Gastroesophageal sphincter (tissue), 3 donors: ENCODE results near the gene CDYL.

Experiments
- EP300 ChIP-seq: sonication (generic); formaldehyde crosslinking; IDR thresholded peaks from one replicate; pipeline ENCODE4 v1.6.1; 2017; ENCODE audit warnings: antibody characterized with exemption, mild to moderate bottlenecking
- POLR2A ChIP-seq, 2 donors: fragments of 450-650 bp; IDR thresholded peaks; one replicate each; pipeline ENCODE4 v1.6.1; 2017; ENCODE audit warnings: antibody characterized with exemption in 2 of 2, mild to moderate bottlenecking in 2 of 2, moderate library complexity in 1 of 2
- POLR2AphosphoS5 ChIP-seq: sonication (generic); formaldehyde crosslinking; IDR thresholded peaks from one replicate; pipeline ENCODE4 v1.6.1; 2017; ENCODE audit warnings: antibody characterized with exemption
- TF ChIP-seq, protein P1 (sequence below), 4 experiments: fragments of 200-600 bp in 2 of 4; fragments of 450-650 bp in 2 of 4; sonication (generic) in 1 of 4; IDR thresholded peaks; one replicate each; pipeline ENCODE4 v1.5.1; 2017 to 2019; ENCODE audit warnings: antibody characterized with exemption in 4 of 4, mild to moderate bottlenecking in 2 of 4, moderate library complexity in 2 of 4

DNA sequence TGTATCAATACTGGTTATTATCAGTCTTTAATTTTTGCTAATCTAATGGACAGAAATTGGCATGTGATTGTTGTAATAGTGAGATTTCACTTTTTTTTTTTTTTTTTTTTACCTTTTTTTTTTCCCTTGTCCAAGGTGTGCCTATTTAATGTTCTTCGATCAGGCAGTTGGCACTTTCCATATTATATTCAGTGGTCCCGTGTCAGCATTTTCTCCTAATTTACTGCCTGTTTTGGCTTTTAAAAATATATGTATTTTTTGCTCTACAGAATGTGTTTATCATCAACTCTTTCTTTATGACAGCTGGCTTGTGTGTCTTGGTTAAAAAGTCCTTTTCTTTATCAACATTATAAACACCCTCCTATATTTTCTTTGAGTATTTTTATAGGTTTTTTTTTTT is 39.4 kb downstream of the CDYL start:
- TF ChIP-seq, protein P1, sequence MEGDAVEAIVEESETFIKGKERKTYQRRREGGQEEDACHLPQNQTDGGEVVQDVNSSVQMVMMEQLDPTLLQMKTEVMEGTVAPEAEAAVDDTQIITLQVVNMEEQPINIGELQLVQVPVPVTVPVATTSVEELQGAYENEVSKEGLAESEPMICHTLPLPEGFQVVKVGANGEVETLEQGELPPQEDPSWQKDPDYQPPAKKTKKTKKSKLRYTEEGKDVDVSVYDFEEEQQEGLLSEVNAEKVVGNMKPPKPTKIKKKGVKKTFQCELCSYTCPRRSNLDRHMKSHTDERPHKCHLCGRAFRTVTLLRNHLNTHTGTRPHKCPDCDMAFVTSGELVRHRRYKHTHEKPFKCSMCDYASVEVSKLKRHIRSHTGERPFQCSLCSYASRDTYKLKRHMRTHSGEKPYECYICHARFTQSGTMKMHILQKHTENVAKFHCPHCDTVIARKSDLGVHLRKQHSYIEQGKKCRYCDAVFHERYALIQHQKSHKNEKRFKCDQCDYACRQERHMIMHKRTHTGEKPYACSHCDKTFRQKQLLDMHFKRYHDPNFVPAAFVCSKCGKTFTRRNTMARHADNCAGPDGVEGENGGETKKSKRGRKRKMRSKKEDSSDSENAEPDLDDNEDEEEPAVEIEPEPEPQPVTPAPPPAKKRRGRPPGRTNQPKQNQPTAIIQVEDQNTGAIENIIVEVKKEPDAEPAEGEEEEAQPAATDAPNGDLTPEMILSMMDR (IDR thresholded peaks at IDR 0.05) = no peak
- TF ChIP-seq EP300 (no peak), POLR2A (IDR thresholded peaks at IDR 0.05) (no peak), POLR2AphosphoS5 (no peak)
